Gastroesophageal sphincter (tissue), 4 donors: ENCODE data around the gene PREX1. TPM values are rescaled to one million over a fixed set of nuclear protein-coding genes. Genes with fewer than 3 reads are reported as not detected.

Experiments
- ATAC-seq: fragments of 150-250 bp; one replicate; pipeline ENCODE4 v1.9.1; 2016; ENCODE audit warnings: mild to moderate bottlenecking, moderate library complexity
- H3K27ac ChIP-seq, 4 donors: fragments of 200-600 bp; sonication (generic) in 3 of 4; 1 replicate in 3 of 4; 2 replicates in 1 of 4; pipeline ENCODE4 v1.5.1; 2016 to 2019
- H3K27me3 ChIP-seq: fragments of 200-600 bp; sonication (generic); one replicate; pipeline ENCODE4 v1.5.1; 2019
- H3K36me3 ChIP-seq, 2 donors: fragments of 200-600 bp; sonication (generic); one replicate each; pipeline ENCODE4 v1.5.1; 2019; ENCODE audit warnings: control low read depth in 1 of 2
- H3K4me1 ChIP-seq, 3 donors: fragments of 200-600 bp; sonication (generic); 1 replicate in 2 of 3; 2 replicates in 1 of 3; pipeline ENCODE4 v1.5.1; 2016 to 2019; ENCODE audit warnings: control low read depth in 2 of 3
- H3K4me3 ChIP-seq, 2 donors: fragments of 200-600 bp; sonication (generic); one replicate each; pipeline ENCODE4 v1.5.1; 2019; ENCODE audit warnings: mild to moderate bottlenecking in 1 of 2, moderate library complexity in 1 of 2
- H3K9me3 ChIP-seq, 3 donors: fragments of 200-600 bp; sonication (generic); one replicate each; pipeline ENCODE4 v1.5.1; 2017 to 2019; ENCODE audit warnings: control low read depth in 2 of 3
- EP300 ChIP-seq: sonication (generic); formaldehyde crosslinking; IDR thresholded peaks from one replicate; pipeline ENCODE4 v1.6.1; 2017; ENCODE audit warnings: antibody characterized with exemption, mild to moderate bottlenecking
- POLR2A ChIP-seq, 2 donors: fragments of 450-650 bp; IDR thresholded peaks; one replicate each; pipeline ENCODE4 v1.6.1; 2017; ENCODE audit warnings: antibody characterized with exemption in 2 of 2, mild to moderate bottlenecking in 2 of 2, moderate library complexity in 1 of 2
- POLR2AphosphoS5 ChIP-seq: sonication (generic); formaldehyde crosslinking; IDR thresholded peaks from one replicate; pipeline ENCODE4 v1.6.1; 2017; ENCODE audit warnings: antibody characterized with exemption
- WGBS, 2 donors: methylation state at CpG; one replicate each; pipeline ENCODE4 v1.1.5; 2018; ENCODE audit warnings: low coverage in 1 of 2; 5-methylcytosine and 5-hydroxymethylcytosine counted together
- total RNA-seq, 4 donors: library from RNA; depleted of rRNA; stranded (reverse); fragments of >200 nt; gene quantifications; one replicate each; pipeline ENCODE4 v1.1.0, GENCODE V29; 2016
- TF ChIP-seq, protein P1 (sequence below), 4 experiments: fragments of 200-600 bp in 2 of 4; fragments of 450-650 bp in 2 of 4; sonication (generic) in 1 of 4; IDR thresholded peaks; one replicate each; pipeline ENCODE4 v1.5.1; 2017 to 2019; ENCODE audit warnings: antibody characterized with exemption in 4 of 4, mild to moderate bottlenecking in 2 of 4, moderate library complexity in 2 of 4

The PREX1 gene
- total RNA-seq, 4 donors from 2014 or later = 16.3 to 35.7 (median 20.0) TPM

DNA sequence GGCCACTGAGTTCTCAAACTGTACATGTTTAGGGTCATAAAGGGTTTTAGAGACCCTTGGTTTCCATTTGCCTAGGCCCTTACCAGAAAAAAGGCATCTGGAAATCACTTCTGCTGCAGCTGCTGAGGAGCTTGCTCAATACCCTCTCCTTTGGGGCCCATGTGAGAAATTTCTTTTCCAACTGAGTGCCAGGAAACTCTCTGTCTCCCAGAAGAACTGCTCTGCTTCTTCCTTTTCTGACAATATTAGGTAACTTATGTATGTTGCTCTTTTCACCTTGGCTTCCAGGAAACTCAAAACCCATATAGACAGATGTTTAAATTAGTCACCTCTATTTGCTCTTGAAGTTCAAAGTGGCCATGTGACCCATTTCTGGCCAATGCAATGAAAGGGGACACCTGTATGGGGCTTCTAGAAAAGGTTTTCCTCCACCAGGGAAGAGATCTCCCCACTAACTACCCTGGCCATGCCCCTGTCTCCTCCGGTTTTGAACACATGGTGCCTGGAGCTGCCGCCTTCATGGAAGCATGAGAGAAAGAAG is 121.6 kb downstream of the PREX1 start:
- Histone ChIP-seq H3K9me3 (no peaks in the 10 kb centered on the region), H3K27ac (peak overlapping the region in 3 of 4 donors; percentile 50 to 63 (median 60)), H3K36me3 (peaks cover 0 to 5% of the 10 kb centered on the region in 2 donors), H3K27me3 (no peaks in the 10 kb centered on the region), H3K4me3 (no peak overlapping the region), H3K4me1 (peaks cover 0 to 73% (median 26%) of the 10 kb centered on the region in 3 donors)
- TF ChIP-seq POLR2A (IDR thresholded peaks at IDR 0.05) (no peak), EP300 (no peak)
- ATAC-seq = peak; percentile 60
- 80% methylated on average over 2 of the region's 2 CpGs; no CpG with 5 or more reads in 1 of the 2 donors for WGBS, 2 donors

GRCh38 chr20:48705240-48706115 is 122.3 kb downstream of the PREX1 start:
- H3K27me3 ChIP-seq = no peaks in the 10 kb centered on the region
- H3K27ac ChIP-seq = no peak overlapping the region
- H3K36me3 ChIP-seq = peaks cover 0 to 5% of the 10 kb centered on the region in 2 donors
- H3K4me3 ChIP-seq = no peak overlapping the region
- 80 to 82% methylated on average over 6 to 8 of the region's 8 CpGs for WGBS, 2 donors
- TF ChIP-seq POLR2A (IDR thresholded peaks at IDR 0.05) = no peak
- no peak for TF ChIP-seq POLR2AphosphoS5
- TF ChIP-seq, protein P1, sequence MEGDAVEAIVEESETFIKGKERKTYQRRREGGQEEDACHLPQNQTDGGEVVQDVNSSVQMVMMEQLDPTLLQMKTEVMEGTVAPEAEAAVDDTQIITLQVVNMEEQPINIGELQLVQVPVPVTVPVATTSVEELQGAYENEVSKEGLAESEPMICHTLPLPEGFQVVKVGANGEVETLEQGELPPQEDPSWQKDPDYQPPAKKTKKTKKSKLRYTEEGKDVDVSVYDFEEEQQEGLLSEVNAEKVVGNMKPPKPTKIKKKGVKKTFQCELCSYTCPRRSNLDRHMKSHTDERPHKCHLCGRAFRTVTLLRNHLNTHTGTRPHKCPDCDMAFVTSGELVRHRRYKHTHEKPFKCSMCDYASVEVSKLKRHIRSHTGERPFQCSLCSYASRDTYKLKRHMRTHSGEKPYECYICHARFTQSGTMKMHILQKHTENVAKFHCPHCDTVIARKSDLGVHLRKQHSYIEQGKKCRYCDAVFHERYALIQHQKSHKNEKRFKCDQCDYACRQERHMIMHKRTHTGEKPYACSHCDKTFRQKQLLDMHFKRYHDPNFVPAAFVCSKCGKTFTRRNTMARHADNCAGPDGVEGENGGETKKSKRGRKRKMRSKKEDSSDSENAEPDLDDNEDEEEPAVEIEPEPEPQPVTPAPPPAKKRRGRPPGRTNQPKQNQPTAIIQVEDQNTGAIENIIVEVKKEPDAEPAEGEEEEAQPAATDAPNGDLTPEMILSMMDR (IDR thresholded peaks at IDR 0.05) = no peak
- TF ChIP-seq EP300 = no peak
- H3K4me1 ChIP-seq = peaks cover 0 to 73% (median 26%) of the 10 kb centered on the region in 3 donors
- no peaks in the 10 kb centered on the region for H3K9me3 ChIP-seq
- ATAC-seq = no peak

DNA sequence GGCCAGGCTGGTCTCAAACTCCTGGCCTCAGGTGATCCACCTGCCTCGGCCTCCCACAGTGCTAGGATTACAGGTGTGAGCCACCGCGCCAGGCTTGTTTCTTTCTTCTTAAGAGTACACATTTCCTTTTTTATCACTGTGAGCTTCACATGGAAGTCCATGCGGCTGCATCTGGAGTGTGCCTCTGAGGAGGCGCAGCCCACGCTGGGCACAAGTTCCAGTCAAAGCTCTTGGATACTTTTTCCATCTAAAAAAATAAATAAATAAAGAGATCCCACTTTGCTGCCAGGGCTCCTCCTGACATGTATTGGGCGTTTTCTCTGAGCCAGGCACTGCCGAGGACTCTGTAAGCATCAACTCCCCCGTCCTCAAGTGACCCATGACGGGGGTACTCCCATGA is 123.0 kb downstream of the PREX1 start:
- TF ChIP-seq EP300 = no peak
- TF ChIP-seq, protein P1 (IDR thresholded peaks at IDR 0.05) = no peak
- TF ChIP-seq POLR2AphosphoS5 = no peak
- TF ChIP-seq POLR2A (IDR thresholded peaks at IDR 0.05) = no peak
- peaks cover 0 to 68% (median 24%) of the 10 kb centered on the region in 3 donors for H3K4me1 ChIP-seq
- no peak overlapping the region for H3K27ac ChIP-seq

GRCh38 chr20:48703511-48704219 is 124.1 kb downstream of the PREX1 start:
- no peak overlapping the region for H3K27ac ChIP-seq
- no peaks in the 10 kb centered on the region for H3K27me3 ChIP-seq
- no peak for ATAC-seq
- H3K36me3 ChIP-seq = peaks cover 0 to 5% of the 10 kb centered on the region in 2 donors
- peaks cover 0 to 61% (median 23%) of the 10 kb centered on the region in 3 donors for H3K4me1 ChIP-seq
- H3K4me3 ChIP-seq = no peak overlapping the region
- no peaks in the 10 kb centered on the region for H3K9me3 ChIP-seq
- 87% methylated on average over 6 of the region's 15 CpGs; no CpG with 5 or more reads in 1 of the 2 donors for WGBS, 2 donors
- no peak for TF ChIP-seq POLR2AphosphoS5
- TF ChIP-seq, protein P1 (IDR thresholded peaks at IDR 0.05) = no peak
- no peak for TF ChIP-seq EP300
- no peak for TF ChIP-seq POLR2A (IDR thresholded peaks at IDR 0.05)

More for the DNA sequence above, 123.0 kb downstream of the PREX1 start:
- H3K4me3 ChIP-seq = no peak overlapping the region
- no peaks in the 10 kb centered on the region for H3K27me3 ChIP-seq
- peaks cover 0 to 5% of the 10 kb centered on the region in 2 donors for H3K36me3 ChIP-seq
- 96 to 100% methylated on average over 3 to 5 of the region's 10 CpGs for WGBS, 2 donors
- no peaks in the 10 kb centered on the region for H3K9me3 ChIP-seq
- no peak for ATAC-seq

- no peaks in the 10 kb centered on the region for H3K27me3 ChIP-seq
- H3K36me3 ChIP-seq = peaks cover 0 to 3% of the 10 kb centered on the region in 2 donors
- H3K4me1 ChIP-seq = peaks cover 0 to 61% (median 26%) of the 10 kb centered on the region in 3 donors
- H3K9me3 ChIP-seq = no peaks in the 10 kb centered on the region
- 75% methylated on average over 5 of the region's 12 CpGs; no CpG with 5 or more reads in 1 of the 2 donors for WGBS, 2 donors
- no peak overlapping the region for H3K27ac ChIP-seq
- TF ChIP-seq, protein P1 (IDR thresholded peaks at IDR 0.05) = no peak
- TF ChIP-seq POLR2A (IDR thresholded peaks at IDR 0.05) (no peak), EP300 (no peak), POLR2AphosphoS5 (no peak)
- H3K4me3 ChIP-seq = no peak overlapping the region
- no peak for ATAC-seq
Observed at GRCh38 chr20:48703107-48703506, 124.7 kb downstream of the PREX1 start.
